ENCODE measurements around the gene SLC37A4.

DNA sequence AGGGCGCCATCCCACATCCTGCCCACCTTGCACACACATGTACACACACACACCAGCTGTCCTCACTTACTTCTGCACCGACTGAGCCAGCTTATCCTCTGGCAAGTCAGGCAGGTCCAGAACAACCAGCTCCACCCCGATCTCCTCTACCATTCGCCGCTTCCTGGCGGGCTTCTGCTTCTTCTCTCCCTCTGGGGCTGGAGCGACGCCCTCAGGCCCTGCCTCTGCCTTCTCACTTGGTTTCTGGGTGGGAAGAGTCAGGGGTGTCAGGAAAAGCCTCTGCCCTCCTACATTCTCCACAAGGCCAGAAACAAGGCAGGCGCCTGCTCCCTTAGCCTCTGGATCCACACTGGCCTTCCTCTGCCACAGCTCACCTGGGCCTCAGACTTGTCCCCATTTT is 18.0 kb upstream of the SLC37A4 start:
- TF ChIP-seq, protein P1, sequence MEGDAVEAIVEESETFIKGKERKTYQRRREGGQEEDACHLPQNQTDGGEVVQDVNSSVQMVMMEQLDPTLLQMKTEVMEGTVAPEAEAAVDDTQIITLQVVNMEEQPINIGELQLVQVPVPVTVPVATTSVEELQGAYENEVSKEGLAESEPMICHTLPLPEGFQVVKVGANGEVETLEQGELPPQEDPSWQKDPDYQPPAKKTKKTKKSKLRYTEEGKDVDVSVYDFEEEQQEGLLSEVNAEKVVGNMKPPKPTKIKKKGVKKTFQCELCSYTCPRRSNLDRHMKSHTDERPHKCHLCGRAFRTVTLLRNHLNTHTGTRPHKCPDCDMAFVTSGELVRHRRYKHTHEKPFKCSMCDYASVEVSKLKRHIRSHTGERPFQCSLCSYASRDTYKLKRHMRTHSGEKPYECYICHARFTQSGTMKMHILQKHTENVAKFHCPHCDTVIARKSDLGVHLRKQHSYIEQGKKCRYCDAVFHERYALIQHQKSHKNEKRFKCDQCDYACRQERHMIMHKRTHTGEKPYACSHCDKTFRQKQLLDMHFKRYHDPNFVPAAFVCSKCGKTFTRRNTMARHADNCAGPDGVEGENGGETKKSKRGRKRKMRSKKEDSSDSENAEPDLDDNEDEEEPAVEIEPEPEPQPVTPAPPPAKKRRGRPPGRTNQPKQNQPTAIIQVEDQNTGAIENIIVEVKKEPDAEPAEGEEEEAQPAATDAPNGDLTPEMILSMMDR (IDR thresholded peaks at IDR 0.05): no peak
- TF ChIP-seq ZFX (IDR thresholded peaks at IDR 0.05; ENCODE audit: borderline replicate concordance): no peak

All from 22Rv1 (cell line).